ENCODE results near the gene CPNE6.
"Not testable (repeated sequence)": the region's sequence is repeated elsewhere in the genome, so short reads cannot be mapped to it uniquely, and the experiment has no call there.

Gene CPNE6

GRCh38 chr14:24071144-24071697 is at the start of gene CPNE6:
CPNE6 (plus strand) TSS chr14:24071562; CDS start chr14:24072937, 1,375 bp downstream.
- DNase-seq (ENCODE audit: low read depth) = no peak

GRCh38 chr14:24024939-24025418 is 46.4 kb upstream of the CPNE6 start:
- DNase-seq (ENCODE audit: low read depth) = not testable (repeated sequence)

- not testable (repeated sequence) for DNase-seq (ENCODE audit: low read depth)
Observed at GRCh38 chr14:24029687-24030086, 41.7 kb upstream of the CPNE6 start.

GRCh38 chr14:24031331-24031730 is 40.0 kb upstream of the CPNE6 start:
- not testable (repeated sequence) for DNase-seq (ENCODE audit: low read depth)

- DNase-seq (ENCODE audit: low read depth) = no peak
Observed at GRCh38 chr14:24032727-24033418, 38.5 kb upstream of the CPNE6 start.

- not testable (repeated sequence) for DNase-seq (ENCODE audit: low read depth)
Observed at GRCh38 chr14:24035769-24036168, 35.6 kb upstream of the CPNE6 start.

GRCh38 chr14:24036169-24036962 is 35.0 kb upstream of the CPNE6 start:
- peak; percentile 36 for DNase-seq (ENCODE audit: low read depth)

- not testable (repeated sequence) for DNase-seq (ENCODE audit: low read depth)
Observed at GRCh38 chr14:24036963-24037657, 34.3 kb upstream of the CPNE6 start.

GRCh38 chr14:24037658-24038037 is 33.7 kb upstream of the CPNE6 start:
- no peak for DNase-seq (ENCODE audit: low read depth)

- no peak for DNase-seq (ENCODE audit: low read depth)
Observed at GRCh38 chr14:24038686-24039085, 32.7 kb upstream of the CPNE6 start.

- no peak for DNase-seq (ENCODE audit: low read depth)
Observed at GRCh38 chr14:24040692-24041091, 30.7 kb upstream of the CPNE6 start.

- DNase-seq (ENCODE audit: low read depth) = no peak
Observed at GRCh38 chr14:24042746-24043145, 28.6 kb upstream of the CPNE6 start.

- DNase-seq (ENCODE audit: low read depth) = not testable (repeated sequence)
Observed at GRCh38 chr14:24049002-24049401, 22.4 kb upstream of the CPNE6 start.

GRCh38 chr14:24050753-24051152 is 20.6 kb upstream of the CPNE6 start:
- not testable (repeated sequence) for DNase-seq (ENCODE audit: low read depth)

- DNase-seq (ENCODE audit: low read depth) = no peak
Observed at GRCh38 chr14:24051176-24051788, 20.1 kb upstream of the CPNE6 start.

- peak; percentile 39 for DNase-seq (ENCODE audit: low read depth)
Observed at GRCh38 chr14:24051789-24052655, 19.3 kb upstream of the CPNE6 start, which contains the start of gene CARMIL3. CARMIL3 (plus strand) TSS chr14:24052009; CDS start chr14:24052154, 145 bp downstream.

- peak; percentile 67 for DNase-seq (ENCODE audit: low read depth)
Observed at GRCh38 chr14:24052656-24053547, 18.5 kb upstream of the CPNE6 start.

GRCh38 chr14:24053548-24054323 is 17.6 kb upstream of the CPNE6 start:
- no peak for DNase-seq (ENCODE audit: low read depth)

GRCh38 chr14:24054324-24054641 is 17.1 kb upstream of the CPNE6 start:
- no peak for DNase-seq (ENCODE audit: low read depth)

Data from stimulated activated CD4-positive, alpha-beta T cell treated with anti-CD3 and anti-CD28 coated beads, Interleukin-2, amount 100 ng/mL, for 4 hours (primary cell).